Stimulated activated CD8-positive, alpha-beta memory T cell treated with anti-CD3 and anti-CD28 coated beads, Interleukin-7, amount 100 ng/mL, for 4 hours (primary cell): Measurements from ENCODE around the gene KDM5A.
"Not testable (repeated sequence)": the region's sequence is repeated elsewhere in the genome, so short reads cannot be mapped to it uniquely, and the experiment has no call there.

Experiments
- DNase-seq, 2 donors: peaks; one replicate each; pipeline ENCODE4 v3.0.0-alpha.2; 2020; ENCODE audit warnings: low read depth in 2 of 2

Gene KDM5A

GRCh38 chr12:238736-239398, 150.3 kb downstream of the KDM5A start:
- no peak for DNase-seq

GRCh38 chr12:238116-238515, 151.0 kb downstream of the KDM5A start:
- DNase-seq = no peak

GRCh38 chr12:237026-237815, 151.9 kb downstream of the KDM5A start:
- no peak for DNase-seq

GRCh38 chr12:236445-236844, 152.7 kb downstream of the KDM5A start:
- DNase-seq = no peak

- DNase-seq = not testable (repeated sequence)
Measured at GRCh38 chr12:235967-236366, 153.2 kb downstream of the KDM5A start.

GRCh38 chr12:234891-235415, 154.2 kb downstream of the KDM5A start:
- DNase-seq = no peak

GRCh38 chr12:234019-234418, 155.1 kb downstream of the KDM5A start:
- DNase-seq = no peak

- DNase-seq = no peak
Measured at GRCh38 chr12:233615-233968, 155.5 kb downstream of the KDM5A start.

- no peak for DNase-seq
Measured at GRCh38 chr12:232731-233614, 156.1 kb downstream of the KDM5A start.

GRCh38 chr12:230925-231671, 158.0 kb downstream of the KDM5A start:
- DNase-seq = no peak
